Muscle of leg (tissue), 11 donors: ENCODE data around the gene NSUN6. TPM values are rescaled to one million over a fixed set of nuclear protein-coding genes. Genes with fewer than 3 reads are reported as not detected.

Experiments
- DNase-seq: peaks from one replicate; pipeline ENCODE4 v3.0.0; 2013
- H3K27ac ChIP-seq: one replicate; pipeline ENCODE4 v1.5.1; 2013; ENCODE audit warnings: mild to moderate bottlenecking, low read length, control low read depth
- H3K27me3 ChIP-seq: one replicate; pipeline ENCODE4 v1.6.1; 2013; ENCODE audit warnings: low read length; ENCODE audit not compliant: control insufficient read depth, insufficient read depth
- H3K36me3 ChIP-seq: one replicate; pipeline ENCODE4 v1.6.1; 2013; ENCODE audit warnings: low read length; ENCODE audit not compliant: control insufficient read depth, insufficient read depth
- H3K4me1 ChIP-seq: one replicate; pipeline ENCODE4 v1.6.1; 2013; ENCODE audit warnings: low read length; ENCODE audit not compliant: control insufficient read depth, insufficient read depth
- H3K4me3 ChIP-seq: one replicate; pipeline ENCODE4 v1.5.1; 2013; ENCODE audit warnings: low read length, control low read depth
- H3K9me3 ChIP-seq: replicated peaks from 2 replicates; pipeline ENCODE4 v1.6.1; 2013; ENCODE audit warnings: low read depth, low read length; ENCODE audit not compliant: control insufficient read depth
- WGBS: methylation state at CpG from one replicate; pipeline ENCODE4 v1.1.5; 2013; ENCODE audit warnings: missing lambda C conversion rate; ENCODE audit not compliant: insufficient coverage; 5-methylcytosine and 5-hydroxymethylcytosine counted together
- polyA plus RNA-seq, 8 donors: library from polyadenylated mRNA; unstranded; fragments of 120-200 nt; gene quantifications; one replicate each; pipeline versions ENCODE4 v1.2.1 to v1.2.3, GENCODE V29; 2013; ENCODE audit warnings: inconsistent platforms in 1 of 8, low replicate concordance in 1 of 8; ENCODE audit not compliant: insufficient read length in 8 of 8, insufficient read depth in 1 of 8
- total RNA-seq: library from RNA; stranded (reverse); fragments of 120-200 nt; gene quantifications from one replicate; pipeline ENCODE4 v1.2.4, GENCODE V29; 2013

The NSUN6 gene
- total and polyA plus RNA-seq, 9 donors = 9.1 to 21.7 (median 14.0) TPM

- H3K9me3 ChIP-seq = no peaks in the 10 kb centered on the region
- no peaks in the 10 kb centered on the region for H3K27me3 ChIP-seq
- peaks cover 9% of the 10 kb centered on the region for H3K36me3 ChIP-seq
- no peak overlapping the region for H3K27ac ChIP-seq
- DNase-seq = no peak
- no peaks in the 10 kb centered on the region for H3K4me1 ChIP-seq
- no peak overlapping the region for H3K4me3 ChIP-seq
These were observed 111.2 kb downstream of the NSUN6 start for GRCh38 chr10:18540195-18540594.

- no peak overlapping the region for H3K4me3 ChIP-seq
- no peaks in the 10 kb centered on the region for H3K9me3 ChIP-seq
- H3K27ac ChIP-seq = no peak overlapping the region
- WGBS = 89% methylated on average over 17 of the region's 22 CpGs
- H3K27me3 ChIP-seq = no peaks in the 10 kb centered on the region
- no peak for DNase-seq
- H3K4me1 ChIP-seq = no peaks in the 10 kb centered on the region
- H3K36me3 ChIP-seq = peaks cover 5% of the 10 kb centered on the region
These were observed 112.1 kb downstream of the NSUN6 start for GRCh38 chr10:18539335-18539734.

GRCh38 chr10:18533896-18534295, 117.5 kb downstream of the NSUN6 start:
- no CpG with 5 or more reads among the region's 5 CpGs for WGBS
- Histone ChIP-seq H3K27ac (no peak overlapping the region), H3K9me3 (no peaks in the 10 kb centered on the region), H3K4me1 (no peaks in the 10 kb centered on the region), H3K36me3 (no peaks in the 10 kb centered on the region), H3K27me3 (no peaks in the 10 kb centered on the region), H3K4me3 (no peak overlapping the region)
- DNase-seq = no peak

DNA sequence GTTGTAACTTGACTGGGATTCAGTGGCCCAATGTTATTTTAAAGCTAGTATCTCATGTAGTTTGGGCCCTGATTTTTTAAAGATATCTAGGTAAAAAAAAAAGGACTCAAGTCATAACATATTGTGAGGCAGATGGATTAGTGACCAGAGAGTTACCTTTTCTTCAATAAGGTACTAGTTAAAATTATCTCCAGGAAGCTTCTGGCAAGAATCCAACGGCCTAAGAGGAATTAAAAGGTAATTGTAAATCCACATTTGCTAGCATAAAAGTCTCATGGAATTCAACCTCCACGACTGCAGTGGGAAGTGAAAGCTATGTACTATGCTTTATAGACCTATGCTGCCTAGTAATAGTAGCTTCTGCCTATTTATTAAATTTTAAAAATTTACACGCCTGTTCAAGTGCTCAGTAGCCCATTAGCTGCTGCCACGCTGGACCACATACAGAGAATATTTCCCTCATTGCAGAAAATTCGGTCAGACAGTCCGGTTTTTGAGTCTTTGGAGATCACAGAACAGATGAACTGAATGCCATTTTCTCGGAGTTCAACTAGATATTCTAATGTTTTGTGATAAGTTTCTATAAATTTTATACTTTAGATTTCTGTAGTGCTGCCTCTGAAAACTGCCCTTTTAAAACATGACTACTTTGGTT, 118.4 kb downstream of the NSUN6 start:
- no peaks in the 10 kb centered on the region for H3K27me3 ChIP-seq
- H3K36me3 ChIP-seq = no peaks in the 10 kb centered on the region
- no peak overlapping the region for H3K27ac ChIP-seq
- H3K9me3 ChIP-seq = no peaks in the 10 kb centered on the region
- no peak overlapping the region for H3K4me3 ChIP-seq
- no peak for DNase-seq
- H3K4me1 ChIP-seq = no peaks in the 10 kb centered on the region
- 70% methylated on average over 2 of the region's 7 CpGs for WGBS

- WGBS = no CpG with 5 or more reads among the region's 3 CpGs
- H3K36me3 ChIP-seq = no peaks in the 10 kb centered on the region
- no peaks in the 10 kb centered on the region for H3K9me3 ChIP-seq
- H3K4me3 ChIP-seq = no peak overlapping the region
- no peak for DNase-seq
- no peaks in the 10 kb centered on the region for H3K4me1 ChIP-seq
- no peaks in the 10 kb centered on the region for H3K27me3 ChIP-seq
- H3K27ac ChIP-seq = no peak overlapping the region
These were observed 123.1 kb downstream of the NSUN6 start for GRCh38 chr10:18528292-18528691.

- WGBS = 28% methylated on average over 2 of the region's 2 CpGs
- Histone ChIP-seq H3K27me3 (no peaks in the 10 kb centered on the region), H3K4me3 (no peak overlapping the region), H3K4me1 (no peaks in the 10 kb centered on the region), H3K9me3 (no peaks in the 10 kb centered on the region), H3K27ac (no peak overlapping the region), H3K36me3 (no peaks in the 10 kb centered on the region)
- DNase-seq = peak; percentile 50
These were observed 123.7 kb downstream of the NSUN6 start for GRCh38 chr10:18527687-18528086.

GRCh38 chr10:18523858-18524257, 127.5 kb downstream of the NSUN6 start:
- Histone ChIP-seq H3K4me3 (no peak overlapping the region), H3K27ac (no peak overlapping the region), H3K36me3 (no peaks in the 10 kb centered on the region), H3K4me1 (no peaks in the 10 kb centered on the region), H3K9me3 (no peaks in the 10 kb centered on the region), H3K27me3 (no peaks in the 10 kb centered on the region)
- DNase-seq = no peak
- no CpG with 5 or more reads among the region's 2 CpGs for WGBS

DNA sequence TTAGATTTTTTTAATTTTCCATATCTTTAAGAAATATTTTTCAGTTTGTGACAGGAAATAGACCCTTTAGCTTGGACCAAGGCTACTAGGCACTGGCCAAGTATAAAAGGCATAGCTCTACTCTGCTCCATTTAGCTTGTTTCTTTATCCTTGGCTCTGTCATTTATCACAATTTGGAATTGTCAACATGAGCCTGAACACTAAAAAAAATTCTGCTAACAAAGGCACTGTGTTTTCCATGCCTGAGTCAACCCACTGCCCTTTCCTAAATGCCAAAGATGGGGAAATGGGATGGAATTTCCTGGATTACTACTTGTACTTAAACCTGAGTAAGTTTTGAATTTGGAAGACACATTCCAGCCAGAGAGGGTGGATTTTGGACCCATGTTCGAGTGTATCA, 128.4 kb downstream of the NSUN6 start:
- DNase-seq = no peak
- H3K4me3 ChIP-seq = no peak overlapping the region
- H3K36me3 ChIP-seq = no peaks in the 10 kb centered on the region
- H3K9me3 ChIP-seq = no peaks in the 10 kb centered on the region
- no CpG with 5 or more reads among the region's 1 CpG for WGBS
- no peak overlapping the region for H3K27ac ChIP-seq
- H3K27me3 ChIP-seq = no peaks in the 10 kb centered on the region
- H3K4me1 ChIP-seq = no peaks in the 10 kb centered on the region

DNA sequence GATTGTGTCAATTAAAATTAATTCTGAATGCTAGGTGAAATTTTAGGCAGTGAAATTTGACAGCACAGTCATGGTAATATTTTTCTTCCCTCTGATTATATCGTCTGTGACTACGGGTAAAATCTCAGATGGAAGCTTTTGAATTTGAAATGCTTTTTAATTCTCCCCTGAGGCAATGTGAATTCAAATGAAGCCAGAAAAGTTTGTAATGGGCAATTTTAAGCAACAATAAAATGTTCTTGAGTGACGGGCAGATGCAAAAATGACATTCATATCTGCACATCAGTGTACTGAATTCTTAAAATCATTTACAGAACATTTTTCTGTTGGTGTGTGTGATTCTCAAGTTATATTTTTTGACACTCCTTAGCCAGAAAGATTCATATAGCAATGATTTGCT, 134.5 kb downstream of the NSUN6 start:
- Histone ChIP-seq H3K27ac (no peak overlapping the region), H3K4me1 (no peaks in the 10 kb centered on the region), H3K36me3 (no peaks in the 10 kb centered on the region), H3K9me3 (no peaks in the 10 kb centered on the region), H3K27me3 (no peaks in the 10 kb centered on the region), H3K4me3 (no peak overlapping the region)
- no CpG with 5 or more reads among the region's 3 CpGs for WGBS
- no peak for DNase-seq

GRCh38 chr10:18514537-18514936, 136.8 kb downstream of the NSUN6 start:
- H3K9me3 ChIP-seq = no peaks in the 10 kb centered on the region
- no peak for DNase-seq
- H3K4me3 ChIP-seq = no peak overlapping the region
- no peak overlapping the region for H3K27ac ChIP-seq
- no peaks in the 10 kb centered on the region for H3K4me1 ChIP-seq
- H3K27me3 ChIP-seq = no peaks in the 10 kb centered on the region
- no peaks in the 10 kb centered on the region for H3K36me3 ChIP-seq

DNA sequence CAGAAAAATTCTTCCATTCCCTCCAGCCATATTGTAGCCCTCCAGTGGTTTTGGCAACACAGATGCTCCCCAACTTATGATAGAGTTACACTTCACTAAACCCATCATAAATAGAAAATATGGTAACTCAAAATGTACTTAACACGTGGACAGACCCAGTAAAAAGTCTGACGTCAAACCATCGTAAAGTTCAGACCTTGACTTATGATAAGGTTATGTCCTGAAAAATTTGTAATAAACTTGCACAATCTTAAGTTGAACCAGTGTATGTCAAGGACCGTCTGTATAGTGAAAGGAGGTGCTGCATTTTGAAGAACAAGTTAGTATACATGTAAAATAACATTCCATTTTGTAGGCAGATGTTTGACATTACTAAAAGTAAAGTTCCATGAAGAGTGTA, 142.8 kb downstream of the NSUN6 start:
- Histone ChIP-seq H3K4me3 (no peak overlapping the region), H3K4me1 (no peaks in the 10 kb centered on the region), H3K27ac (no peak overlapping the region), H3K9me3 (no peaks in the 10 kb centered on the region), H3K36me3 (no peaks in the 10 kb centered on the region), H3K27me3 (no peaks in the 10 kb centered on the region)
- no CpG with 5 or more reads among the region's 4 CpGs for WGBS
- no peak for DNase-seq
